NCI-H2196 (cell line): ENCODE data around the gene CNTN4.

Experiments
- DNase-seq: peaks from one replicate; lab custom pipeline; 2025; ENCODE audit not compliant: unreplicated experiment; lab: John Stamatoyannopoulos, UW

Gene CNTN4

GRCh38 chr3:3015185-3016089 lies 916.8 kb downstream of the CNTN4 start:
- DNase-seq = no peak

- DNase-seq = no peak
These were observed 917.6 kb downstream of the CNTN4 start for GRCh38 chr3:3016226-3016625.

GRCh38 chr3:3020209-3020608 lies 921.5 kb downstream of the CNTN4 start:
- DNase-seq = no peak

- no peak for DNase-seq
These were observed 924.6 kb downstream of the CNTN4 start for GRCh38 chr3:3023111-3023745.

GRCh38 chr3:3027976-3028567 lies 929.4 kb downstream of the CNTN4 start:
- no peak for DNase-seq

GRCh38 chr3:3031326-3031725 lies 932.7 kb downstream of the CNTN4 start:
- no peak for DNase-seq

- DNase-seq = no peak
These were observed 938.5 kb downstream of the CNTN4 start for GRCh38 chr3:3037156-3037555.

- DNase-seq = no peak
These were observed 939.7 kb downstream of the CNTN4 start for GRCh38 chr3:3038201-3038991.

- DNase-seq = no peak
These were observed 955.3 kb downstream of the CNTN4 start for GRCh38 chr3:3053974-3054373.

GRCh38 chr3:3059645-3060044 lies 961.0 kb downstream of the CNTN4 start:
- DNase-seq = no peak

- DNase-seq = no peak
These were observed 965.6 kb downstream of the CNTN4 start for GRCh38 chr3:3064297-3064696.

- DNase-seq = no peak
These were observed 967.2 kb downstream of the CNTN4 start for GRCh38 chr3:3065876-3066275.

- no peak for DNase-seq
These were observed 967.7 kb downstream of the CNTN4 start for GRCh38 chr3:3066378-3066777.

GRCh38 chr3:3066910-3067309 lies 968.2 kb downstream of the CNTN4 start:
- no peak for DNase-seq

GRCh38 chr3:3068358-3068881 lies 969.8 kb downstream of the CNTN4 start:
- DNase-seq = no peak

- DNase-seq = no peak
These were observed 971.1 kb downstream of the CNTN4 start for GRCh38 chr3:3069723-3070122.

GRCh38 chr3:3071136-3071535 lies 972.5 kb downstream of the CNTN4 start:
- no peak for DNase-seq

- no peak for DNase-seq
These were observed 976.0 kb downstream of the CNTN4 start for GRCh38 chr3:3074551-3075257.

GRCh38 chr3:3080309-3080708 lies 981.6 kb downstream of the CNTN4 start:
- no peak for DNase-seq
